ENCODE data around the gene MTA3. TPM values are rescaled to one million over a fixed set of nuclear protein-coding genes. Genes with fewer than 3 reads are reported as not detected.

Gene MTA3
- total and polyA plus RNA-seq, 2 of the 8 experiments (the other 6 are each of a cell fraction or from before 2014, with no cell fraction given), result 125 to 184 TPM

DNA sequence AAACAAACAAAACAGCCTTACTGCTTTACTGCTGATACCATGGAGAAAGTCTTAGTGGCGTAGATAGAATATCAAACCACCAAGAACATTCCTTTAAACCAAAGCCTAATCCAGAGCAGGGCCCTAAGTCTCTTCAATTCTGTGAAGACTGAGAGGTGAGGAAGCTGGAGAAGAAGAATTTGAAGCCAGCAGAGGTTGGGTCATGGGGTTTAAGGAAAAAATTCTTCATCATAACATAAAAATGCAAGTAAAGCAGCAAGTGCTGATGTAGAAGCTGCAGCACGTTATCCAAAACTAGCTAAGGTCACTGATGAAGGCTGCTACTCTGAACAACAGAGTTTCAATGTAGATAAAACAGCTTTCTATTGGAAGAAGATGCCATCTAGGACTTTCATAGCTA is 77.1 kb downstream of the MTA3 start:
- no peak overlapping the region for H2BK12ac ChIP-seq (ENCODE audit: low read depth, low read length)
- no peak overlapping the region for H4K5ac ChIP-seq (ENCODE audit: insufficient read length, low read depth, low read length)
- H4K8ac ChIP-seq (ENCODE audit: extremely low read depth, insufficient read depth, low read length), result no peak overlapping the region
- H3K4me2 ChIP-seq (ENCODE audit: insufficient read depth in 1 of 2, low read depth in 2 of 2, low read length in 2 of 2), result no peak overlapping the region
- H2BK120ac ChIP-seq (replicated peaks; ENCODE audit: low read depth, low read length), result no peak overlapping the region
- H3K36me3 ChIP-seq (ENCODE audit: control insufficient read depth in 2 of 4, insufficient read depth in 4 of 4, low read length in 3 of 4), result peaks cover 2 to 61% (median 23%) of the 10 kb centered on the region in 4 experiments; a peak in 7 of 8 replicates
- H3K23ac ChIP-seq (ENCODE audit: insufficient read length), result no peak overlapping the region
- H3K23me2 ChIP-seq (ENCODE audit: low read depth, low read length), result no peaks in the 10 kb centered on the region
- no peak overlapping the region for H3K4ac ChIP-seq (replicated peaks; ENCODE audit: insufficient read length, low read depth, low read length)
- no peak overlapping the region for H3K9ac ChIP-seq (replicated peaks in 1 of 4; ENCODE audit: extremely low read depth in 1 of 4, low read depth in 3 of 4, low read length in 3 of 4)
- H3K79me2 ChIP-seq (ENCODE audit: control insufficient read depth in 1 of 2, insufficient read depth in 2 of 2, low read length in 2 of 2), result peaks cover 2 to 39% of the 10 kb centered on the region in 2 experiments; a peak in 3 of 4 replicates
- H3K4me1 ChIP-seq (replicated peaks in 1 of 4; ENCODE audit: control insufficient read depth in 3 of 4, insufficient read depth in 4 of 4, low read length in 3 of 4), result no peaks in the 10 kb centered on the region
- no peak overlapping the region for H2AK5ac ChIP-seq (ENCODE audit: low read depth, low read length)
- H3K79me1 ChIP-seq (ENCODE audit: low read depth, low read length), result no peaks in the 10 kb centered on the region
- no peak overlapping the region for H3K56ac ChIP-seq (replicated peaks; ENCODE audit: insufficient read length, low read depth, low read length)
- H4K91ac ChIP-seq (replicated peaks; ENCODE audit: insufficient read length, low read length), result no peak overlapping the region
- FAIRE-seq (no peak), DNase-seq (ENCODE audit: low read depth in 1 of 2, low spot score in 2 of 2) (no peak)
- no peaks in the 10 kb centered on the region for H3K9me3 ChIP-seq (ENCODE audit: insufficient read depth in 2 of 2, low read depth in 1 of 2, low read length in 1 of 2)
- no peak overlapping the region for H3K27ac ChIP-seq (ENCODE audit: low read depth, low read length)
- ChIA-PET POLR2A (ENCODE audit: partially characterized antibody) (no interaction called here), CTCF (ENCODE audit: partially characterized antibody) (interaction anchor here (1.0 kb wide), 1 partner anchor 132 kb away, joined by 3 read pairs; no protein-coding TSS in a partner anchor)
- no peak overlapping the region for H3K18ac ChIP-seq (ENCODE audit: extremely low read depth, low read length)
- H2BK15ac ChIP-seq (ENCODE audit: low read length), result no peak overlapping the region
- no peak overlapping the region for H3K4me3 ChIP-seq (ENCODE audit: extremely low read depth in 1 of 4, insufficient read depth in 2 of 4, low read depth in 3 of 4, low read length in 4 of 4)
- no peak overlapping the region for H2BK20ac ChIP-seq (ENCODE audit: low read length)
- no peaks in the 10 kb centered on the region for H3K27me3 ChIP-seq (replicated peaks in 1 of 4; ENCODE audit: control insufficient read depth in 3 of 4, extremely low read depth in 1 of 4, insufficient read depth in 3 of 4, low read length in 3 of 4)
- WGBS, 2 experiments (ENCODE audit: extremely low coverage in 1 of 2, insufficient coverage in 1 of 2, insufficient read length in 1 of 2, insufficient replicate concordance in 2 of 2, low coverage in 1 of 2, low lambda C conversion rate in 2 of 2, missing lambda C conversion rate in 1 of 2), result 92% methylated on average over 2 of the region's 2 CpGs; no CpG with 5 or more reads in 1 of the 2 experiments
- no peak overlapping the region for H3K14ac ChIP-seq (ENCODE audit: insufficient read length)
- H4K20me1 ChIP-seq (replicated peaks in 1 of 2; ENCODE audit: control insufficient read depth in 1 of 2, insufficient read depth in 2 of 2, low read length in 2 of 2), result peaks cover 0 to 4% of the 10 kb centered on the region in 2 experiments
- H2AFZ ChIP-seq (ENCODE audit: low read length), result no peak overlapping the region
- H2BK5ac ChIP-seq (ENCODE audit: low read depth, low read length), result no peak overlapping the region
- no peak for TF ChIP-seq MAFK (IDR thresholded peaks at IDR 0.05; ENCODE audit: low read depth, low read length)

Data from H1 (cell line).